Subcutaneous adipose tissue (tissue), 4 donors: Measurements from ENCODE around the gene MID1. TPM values are rescaled to one million over a fixed set of nuclear protein-coding genes. Genes with fewer than 3 reads are reported as not detected.

ENCODE experiments used
- CTCF ChIP-seq: fragments of 450-650 bp; IDR thresholded peaks from one replicate; pipeline ENCODE4 v1.5.1; 2016; ENCODE audit warnings: low read depth, mild to moderate bottlenecking, control low read depth, antibody characterized with exemption, moderate library complexity
- total RNA-seq, 4 donors: library from RNA; depleted of rRNA; stranded (reverse); fragments of >200 nt; gene quantifications; one replicate each; pipeline ENCODE4 v1.1.0, GENCODE V29; 2016

Gene MID1
- total RNA-seq, 4 donors from 2014 or later = 5.9 to 11.1 (median 8.6) TPM

- no peak for TF ChIP-seq CTCF
Observed at GRCh38 chrX:10423716-10424115, 196.7 kb downstream of the MID1 start.

GRCh38 chrX:10420134-10420533 is 200.3 kb downstream of the MID1 start:
- no peak for TF ChIP-seq CTCF

GRCh38 chrX:10416424-10416823 is 204.0 kb downstream of the MID1 start:
- TF ChIP-seq CTCF = no peak

GRCh38 chrX:10415306-10416001 is 204.9 kb downstream of the MID1 start:
- no peak for TF ChIP-seq CTCF

GRCh38 chrX:10414862-10415261 is 205.5 kb downstream of the MID1 start:
- TF ChIP-seq CTCF = no peak

GRCh38 chrX:10414156-10414824 is 206.1 kb downstream of the MID1 start:
- no peak for TF ChIP-seq CTCF

- TF ChIP-seq CTCF = no peak
Observed at GRCh38 chrX:10404436-10404835, 215.9 kb downstream of the MID1 start.
